HK-2 (cell line): ENCODE results near the gene RACGAP1.
"Not testable (repeated sequence)": the region's sequence is repeated elsewhere in the genome, so short reads cannot be mapped to it uniquely, and the experiment has no call there.

Experiments
- DNase-seq: peaks from one replicate; pipeline ENCODE4 v3.0.0-alpha.2; 2018; ENCODE audit not compliant: unreplicated experiment

RACGAP1 gene

GRCh38 chr12:50055831-50056638, 30.7 kb upstream of the RACGAP1 start:
- peak; percentile 47 for DNase-seq

- no peak for DNase-seq
Measured at GRCh38 chr12:50053583-50053982, 28.3 kb upstream of the RACGAP1 start.

GRCh38 chr12:50052964-50053363, 27.7 kb upstream of the RACGAP1 start:
- no peak for DNase-seq

GRCh38 chr12:50052544-50052943, 27.2 kb upstream of the RACGAP1 start:
- DNase-seq = no peak

- no peak for DNase-seq
Measured at GRCh38 chr12:50051101-50051806, 26.0 kb upstream of the RACGAP1 start.

GRCh38 chr12:50050410-50051098, 25.3 kb upstream of the RACGAP1 start:
- DNase-seq = no peak

- DNase-seq = no peak
Measured at GRCh38 chr12:50050119-50050385, 24.8 kb upstream of the RACGAP1 start.

- no peak for DNase-seq
Measured at GRCh38 chr12:50049254-50050118, 24.2 kb upstream of the RACGAP1 start.

- DNase-seq = no peak
Measured at GRCh38 chr12:50047693-50048250, 22.5 kb upstream of the RACGAP1 start.

GRCh38 chr12:50043854-50044253, 18.6 kb upstream of the RACGAP1 start:
- no peak for DNase-seq

GRCh38 chr12:50043308-50043707, 18.0 kb upstream of the RACGAP1 start:
- DNase-seq = no peak

GRCh38 chr12:50042693-50043092, 17.4 kb upstream of the RACGAP1 start:
- no peak for DNase-seq

GRCh38 chr12:50041962-50042361, 16.7 kb upstream of the RACGAP1 start:
- DNase-seq = no peak

- no peak for DNase-seq
Measured at GRCh38 chr12:50041062-50041860, 16.0 kb upstream of the RACGAP1 start.

- DNase-seq = no peak
Measured at GRCh38 chr12:50040657-50041056, 15.4 kb upstream of the RACGAP1 start.

- peak; percentile 86 for DNase-seq
Measured at GRCh38 chr12:50039151-50039835, 14.0 kb upstream of the RACGAP1 start.

- DNase-seq = no peak
Measured at GRCh38 chr12:50038336-50038735, 13.0 kb upstream of the RACGAP1 start.

- DNase-seq = no peak
Measured at GRCh38 chr12:50032854-50033581, 7.7 kb upstream of the RACGAP1 start.

GRCh38 chr12:50032515-50032853, 7.2 kb upstream of the RACGAP1 start:
- no peak for DNase-seq

GRCh38 chr12:50030449-50030848, 5.2 kb upstream of the RACGAP1 start:
- not testable (repeated sequence) for DNase-seq
